ENCODE data around the gene METTL27. TPM values are rescaled to one million over a fixed set of nuclear protein-coding genes. Genes with fewer than 3 reads are reported as not detected.

METTL27 gene
- total RNA-seq, 1 donor from 2014 or later, result 4.0 TPM

- Histone ChIP-seq H3K9me3 (no peaks in the 10 kb centered on the region), H3K36me3 (no peaks in the 10 kb centered on the region), H3K27ac (peak overlapping the region; percentile 88), H3K4me3 (no peak overlapping the region), H3K27me3 (ENCODE audit: low read depth) (peaks cover 4% of the 10 kb centered on the region), H3K4me1 (peaks cover 39% of the 10 kb centered on the region)
- ATAC-seq (no peak), DNase-seq (no peak)
- intact Hi-C loops (cut with DNase I), result no loop called here
- no peak for TF ChIP-seq CTCF (IDR thresholded peaks at IDR 0.05)
These were observed 13.3 kb downstream of the METTL27 start for GRCh38 chr7:73828972-73829371.

GRCh38 chr7:73828107-73828803, 14.1 kb downstream of the METTL27 start:
- peaks cover 39% of the 10 kb centered on the region for H3K4me1 ChIP-seq
- ATAC-seq (peak; percentile 65 to 75), DNase-seq (no peak)
- no peaks in the 10 kb centered on the region for H3K9me3 ChIP-seq
- peaks cover 4% of the 10 kb centered on the region for H3K27me3 ChIP-seq (ENCODE audit: low read depth)
- intact Hi-C loops (cut with DNase I), result no loop called here
- no peaks in the 10 kb centered on the region for H3K36me3 ChIP-seq
- no peak for TF ChIP-seq CTCF (IDR thresholded peaks at IDR 0.05)
- H3K4me3 ChIP-seq, result no peak overlapping the region
- H3K27ac ChIP-seq, result peak overlapping the region; percentile 88

- no peak overlapping the region for H3K4me3 ChIP-seq
- TF ChIP-seq CTCF (IDR thresholded peaks at IDR 0.05), result no peak
- ATAC-seq (peak; percentile 78 to 79), DNase-seq (peak; percentile 85)
- H3K4me1 ChIP-seq, result peaks cover 39% of the 10 kb centered on the region
- no peaks in the 10 kb centered on the region for H3K9me3 ChIP-seq
- peak overlapping the region; percentile 88 for H3K27ac ChIP-seq
- peaks cover 4% of the 10 kb centered on the region for H3K27me3 ChIP-seq (ENCODE audit: low read depth)
- intact Hi-C loops (cut with DNase I), result no loop called here
- no peaks in the 10 kb centered on the region for H3K36me3 ChIP-seq
These were observed 14.7 kb downstream of the METTL27 start for GRCh38 chr7:73827567-73828106.

- Histone ChIP-seq H3K27ac (no peak overlapping the region), H3K4me1 (peaks cover 36% of the 10 kb centered on the region), H3K36me3 (no peaks in the 10 kb centered on the region), H3K27me3 (ENCODE audit: low read depth) (no peaks in the 10 kb centered on the region), H3K4me3 (no peak overlapping the region), H3K9me3 (no peaks in the 10 kb centered on the region)
- TF ChIP-seq CTCF (IDR thresholded peaks at IDR 0.05), result no peak
- peak in 1 of 2 donors; percentile 35 for ATAC-seq
- intact Hi-C loops (cut with DNase I), result no loop called here
- no peak for DNase-seq
These were observed 17.3 kb downstream of the METTL27 start for GRCh38 chr7:73824986-73825385.

GRCh38 chr7:73823873-73824592, 18.3 kb downstream of the METTL27 start:
- Histone ChIP-seq H3K4me1 (peaks cover 27% of the 10 kb centered on the region), H3K9me3 (no peaks in the 10 kb centered on the region), H3K4me3 (no peak overlapping the region), H3K36me3 (no peaks in the 10 kb centered on the region), H3K27me3 (ENCODE audit: low read depth) (no peaks in the 10 kb centered on the region), H3K27ac (no peak overlapping the region)
- ATAC-seq (no peak), DNase-seq (no peak)
- intact Hi-C loops (cut with DNase I), result no loop called here
- no peak for TF ChIP-seq CTCF (IDR thresholded peaks at IDR 0.05)

Measured in lower lobe of right lung (tissue), 2 donors.